Cardiac fibroblast (primary cell): ENCODE measurements around the gene IL6R.

Experiments used
- DNase-seq, 2 donors: peaks; one replicate each; pipeline versions ENCODE4 v3.0.0 to v3.0.0-alpha.2; 2010; ENCODE audit warnings: low read depth in 2 of 2
- H3K4me3 ChIP-seq, 2 donors: replicated peaks in 1 of 2; 1 replicate in 1 of 2; 2 replicates in 1 of 2; pipeline ENCODE4 v1.5.1; 2011; ENCODE audit warnings: low read depth in 2 of 2, low read length in 2 of 2, mild to moderate bottlenecking in 2 of 2, moderate library complexity in 1 of 2
- TF ChIP-seq, protein P1 (sequence below): IDR thresholded peaks from one replicate; pipeline ENCODE4 v1.5.1; 2011; ENCODE audit warnings: low read depth, mild to moderate bottlenecking, low read length, inconsistent platforms

IL6R gene

DNA sequence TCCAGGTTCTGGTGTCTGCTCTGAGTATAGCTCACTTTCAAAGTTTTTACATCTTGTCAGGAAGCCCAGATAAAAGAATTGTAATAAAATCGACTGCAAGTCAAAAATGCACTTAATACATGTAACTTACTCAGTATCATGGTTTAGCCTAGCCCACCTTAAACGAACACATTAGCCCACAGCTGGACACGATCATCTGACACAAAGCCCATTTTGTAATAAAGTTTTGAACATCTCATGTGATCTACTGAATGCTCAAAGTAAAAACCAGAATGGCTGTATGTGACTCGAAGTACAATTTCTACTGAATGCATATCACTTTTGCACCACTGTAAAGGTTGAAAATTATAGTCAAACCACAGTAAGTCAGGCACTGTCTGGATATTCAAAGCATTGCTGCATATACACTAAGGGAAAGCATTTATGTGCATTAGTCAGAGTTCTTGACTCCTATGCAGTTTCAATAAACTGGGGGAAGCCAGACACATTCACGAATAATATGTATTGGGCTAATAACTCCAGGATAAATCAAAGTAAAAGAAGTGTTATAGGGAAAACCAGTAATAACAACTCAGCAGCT, 84.6 kb downstream of the IL6R start:
- H3K4me3 ChIP-seq, result no peak overlapping the region
- DNase-seq, result no peak
- TF ChIP-seq, protein P1, sequence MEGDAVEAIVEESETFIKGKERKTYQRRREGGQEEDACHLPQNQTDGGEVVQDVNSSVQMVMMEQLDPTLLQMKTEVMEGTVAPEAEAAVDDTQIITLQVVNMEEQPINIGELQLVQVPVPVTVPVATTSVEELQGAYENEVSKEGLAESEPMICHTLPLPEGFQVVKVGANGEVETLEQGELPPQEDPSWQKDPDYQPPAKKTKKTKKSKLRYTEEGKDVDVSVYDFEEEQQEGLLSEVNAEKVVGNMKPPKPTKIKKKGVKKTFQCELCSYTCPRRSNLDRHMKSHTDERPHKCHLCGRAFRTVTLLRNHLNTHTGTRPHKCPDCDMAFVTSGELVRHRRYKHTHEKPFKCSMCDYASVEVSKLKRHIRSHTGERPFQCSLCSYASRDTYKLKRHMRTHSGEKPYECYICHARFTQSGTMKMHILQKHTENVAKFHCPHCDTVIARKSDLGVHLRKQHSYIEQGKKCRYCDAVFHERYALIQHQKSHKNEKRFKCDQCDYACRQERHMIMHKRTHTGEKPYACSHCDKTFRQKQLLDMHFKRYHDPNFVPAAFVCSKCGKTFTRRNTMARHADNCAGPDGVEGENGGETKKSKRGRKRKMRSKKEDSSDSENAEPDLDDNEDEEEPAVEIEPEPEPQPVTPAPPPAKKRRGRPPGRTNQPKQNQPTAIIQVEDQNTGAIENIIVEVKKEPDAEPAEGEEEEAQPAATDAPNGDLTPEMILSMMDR, result no peak

DNA sequence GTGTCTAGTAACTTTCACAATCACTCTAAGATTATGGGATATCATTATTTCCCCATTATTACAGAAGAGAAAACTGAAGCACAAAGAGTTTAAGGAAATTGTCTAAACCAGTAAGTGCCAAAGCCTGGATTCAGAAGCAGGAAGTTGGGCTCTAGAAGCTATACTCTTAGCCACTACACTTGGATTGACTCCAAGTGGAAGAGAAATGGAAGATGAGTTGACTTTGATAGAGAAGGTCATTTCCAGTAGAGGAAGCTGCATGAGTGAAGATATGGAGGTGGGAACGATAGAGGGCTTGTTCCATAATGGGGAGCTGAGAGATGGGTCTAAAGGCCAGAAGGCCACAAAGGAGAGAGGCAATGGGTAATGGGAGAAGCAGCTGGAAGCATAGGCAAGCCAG, 85.2 kb downstream of the IL6R start:
- DNase-seq, result no peak
- no peak overlapping the region for H3K4me3 ChIP-seq
- TF ChIP-seq, protein P1, result no peak

DNA sequence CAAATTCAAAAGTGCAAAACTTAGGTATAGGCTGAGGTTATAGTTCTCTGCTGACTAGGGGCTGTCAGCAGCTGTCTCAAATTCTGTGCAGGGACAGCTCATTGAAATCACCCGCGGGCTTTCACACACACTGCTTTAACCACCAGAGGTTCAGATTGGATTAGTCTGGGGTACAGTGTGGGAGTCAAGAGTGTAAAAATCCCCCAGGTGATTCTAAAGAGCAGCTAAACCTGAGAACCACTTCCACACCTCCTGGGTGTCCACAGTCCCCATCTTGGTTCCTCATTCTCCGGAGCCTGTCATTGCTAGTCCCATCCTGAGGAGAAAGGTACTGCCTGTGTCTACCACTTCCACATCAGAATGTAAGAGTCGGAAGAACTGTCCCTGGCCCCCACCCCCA, 87.0 kb downstream of the IL6R start:
- TF ChIP-seq, protein P1, result no peak
- no peak overlapping the region for H3K4me3 ChIP-seq
- no peak for DNase-seq

DNA sequence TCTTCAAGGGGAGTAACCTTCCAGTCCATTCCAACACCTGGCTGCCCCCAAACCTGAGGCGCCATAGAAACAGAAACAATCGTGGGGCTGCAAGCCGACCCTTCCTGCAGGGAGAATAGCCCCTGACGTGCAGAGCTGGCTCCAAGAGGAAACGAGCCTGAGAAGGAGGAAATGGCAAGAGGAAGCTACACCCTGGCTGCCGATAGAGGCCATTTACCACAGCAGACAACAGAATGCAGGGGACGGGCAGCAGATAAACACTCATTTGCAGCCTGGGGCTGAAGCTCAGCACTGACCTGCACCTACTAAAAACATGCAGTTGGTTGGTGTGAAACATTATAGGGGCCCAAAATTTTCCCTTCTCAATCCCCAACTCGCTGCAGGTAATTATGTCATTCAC, 88.1 kb downstream of the IL6R start:
- TF ChIP-seq, protein P1, result no peak
- DNase-seq, result peak in 1 of 2 donors; percentile 24
- H3K4me3 ChIP-seq, result no peak overlapping the region

DNA sequence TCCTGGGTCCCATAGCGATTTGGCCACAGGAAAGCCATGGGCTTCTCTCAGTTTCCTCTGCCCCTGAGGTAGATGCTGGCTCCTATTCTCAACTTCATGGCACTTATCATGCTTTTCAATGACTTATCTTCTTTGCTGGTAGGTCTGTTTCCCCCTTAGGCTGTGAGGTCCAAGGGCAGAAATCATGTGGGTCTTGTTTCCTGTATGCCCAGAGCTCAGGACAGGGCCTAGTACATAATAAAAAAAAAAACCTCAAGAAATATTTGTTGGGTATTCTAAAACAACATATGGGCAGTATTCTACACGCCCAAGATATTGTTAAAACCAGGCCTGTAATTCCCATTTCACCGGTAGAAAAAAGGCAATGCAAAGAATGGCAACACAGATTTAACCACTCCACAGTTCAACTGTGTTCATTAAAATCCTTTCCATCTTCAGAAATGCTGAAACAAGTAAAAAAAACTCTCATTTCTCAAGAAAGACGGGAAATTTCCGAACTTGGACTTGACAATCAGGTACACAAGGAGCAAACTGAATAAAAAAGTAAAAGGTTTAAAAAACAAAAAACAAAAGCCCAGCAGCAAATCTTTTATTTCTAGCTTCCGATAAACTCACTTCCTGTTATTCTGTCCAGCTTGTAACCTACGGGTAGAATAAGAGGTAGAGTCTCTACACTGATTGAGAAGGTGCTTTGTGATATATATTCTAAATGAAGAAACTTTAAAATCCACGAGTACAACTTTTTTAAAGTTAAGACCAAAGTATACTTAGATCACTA, 90.5 kb downstream of the IL6R start:
- TF ChIP-seq, protein P1, result no peak
- no peak overlapping the region for H3K4me3 ChIP-seq
- DNase-seq, result no peak

DNA sequence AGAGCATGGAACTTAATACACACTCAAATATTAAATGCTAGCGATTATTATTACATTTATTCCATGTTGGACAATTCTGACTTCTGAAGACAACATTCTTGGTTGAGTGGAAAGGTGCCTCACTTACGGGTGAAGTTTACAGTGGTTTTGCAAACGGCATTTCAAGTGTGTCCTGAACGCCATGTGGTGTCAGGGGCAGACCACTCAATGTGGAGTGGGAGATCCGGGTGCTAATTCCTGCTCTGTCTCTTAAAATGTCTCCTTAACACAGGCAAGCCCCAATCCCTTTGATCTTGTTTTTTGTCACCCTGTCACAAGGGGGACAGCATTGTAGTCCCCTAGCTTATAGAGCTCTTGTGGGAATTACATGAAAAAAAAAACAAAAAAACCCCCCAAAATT, 91.2 kb downstream of the IL6R start:
- no peak for DNase-seq
- TF ChIP-seq, protein P1, result no peak
- no peak overlapping the region for H3K4me3 ChIP-seq
